Measurements from ENCODE around the gene CYBC1.

- peak; percentile 35; the same call in 1 of the 2 replicates for TF ChIP-seq CTCF (tag by site-specific recombination; IDR thresholded peaks at IDR 0.05)
- TF ChIP-seq PBX3 (CRISPR knock-in tag; IDR thresholded peaks at IDR 0.05) = no peak
- no peak for TF ChIP-seq ZFP3 (tag by site-specific recombination; IDR thresholded peaks at IDR 0.05; ENCODE audit: low read depth)
- no peak for TF ChIP-seq ZNF544 (tag by site-specific recombination; IDR thresholded peaks at IDR 0.05)
- TF ChIP-seq ZNF16 (tag by site-specific recombination; IDR thresholded peaks at IDR 0.05; ENCODE audit: low read depth) = no peak
Observed at GRCh38 chr17:82424001-82424862, 26.3 kb downstream of the CYBC1 start.
